NB4 (cell line): Measurements from ENCODE around the gene PRH2.

Experiments used
- CTCF ChIP-seq: IDR thresholded peaks from one replicate; pipeline ENCODE4 v1.5.1; 2012; ENCODE audit warnings: low read depth, low read length
- POLR2A ChIP-seq: IDR thresholded peaks from 2 replicates; pipeline ENCODE4 v1.6.1; 2011; ENCODE audit warnings: mild to moderate bottlenecking; ENCODE audit not compliant: insufficient read length; ENCODE audit errors: extremely low read depth

- TF ChIP-seq POLR2A (no peak), CTCF (no peak)
Observed at GRCh38 chr12:10941369-10941768, 12.3 kb downstream of the PRH2 start.
